NCI-H510A (cell line): ENCODE measurements around the gene MARCHF6.
"Not testable (repeated sequence)": the region's sequence is repeated elsewhere in the genome, so short reads cannot be mapped to it uniquely, and the experiment has no call there.

ENCODE experiments used
- DNase-seq: peaks from one replicate; lab custom pipeline; 2025; lab: John Stamatoyannopoulos, UW

Gene MARCHF6, protein sequence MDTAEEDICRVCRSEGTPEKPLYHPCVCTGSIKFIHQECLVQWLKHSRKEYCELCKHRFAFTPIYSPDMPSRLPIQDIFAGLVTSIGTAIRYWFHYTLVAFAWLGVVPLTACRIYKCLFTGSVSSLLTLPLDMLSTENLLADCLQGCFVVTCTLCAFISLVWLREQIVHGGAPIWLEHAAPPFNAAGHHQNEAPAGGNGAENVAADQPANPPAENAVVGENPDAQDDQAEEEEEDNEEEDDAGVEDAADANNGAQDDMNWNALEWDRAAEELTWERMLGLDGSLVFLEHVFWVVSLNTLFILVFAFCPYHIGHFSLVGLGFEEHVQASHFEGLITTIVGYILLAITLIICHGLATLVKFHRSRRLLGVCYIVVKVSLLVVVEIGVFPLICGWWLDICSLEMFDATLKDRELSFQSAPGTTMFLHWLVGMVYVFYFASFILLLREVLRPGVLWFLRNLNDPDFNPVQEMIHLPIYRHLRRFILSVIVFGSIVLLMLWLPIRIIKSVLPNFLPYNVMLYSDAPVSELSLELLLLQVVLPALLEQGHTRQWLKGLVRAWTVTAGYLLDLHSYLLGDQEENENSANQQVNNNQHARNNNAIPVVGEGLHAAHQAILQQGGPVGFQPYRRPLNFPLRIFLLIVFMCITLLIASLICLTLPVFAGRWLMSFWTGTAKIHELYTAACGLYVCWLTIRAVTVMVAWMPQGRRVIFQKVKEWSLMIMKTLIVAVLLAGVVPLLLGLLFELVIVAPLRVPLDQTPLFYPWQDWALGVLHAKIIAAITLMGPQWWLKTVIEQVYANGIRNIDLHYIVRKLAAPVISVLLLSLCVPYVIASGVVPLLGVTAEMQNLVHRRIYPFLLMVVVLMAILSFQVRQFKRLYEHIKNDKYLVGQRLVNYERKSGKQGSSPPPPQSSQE

DNA sequence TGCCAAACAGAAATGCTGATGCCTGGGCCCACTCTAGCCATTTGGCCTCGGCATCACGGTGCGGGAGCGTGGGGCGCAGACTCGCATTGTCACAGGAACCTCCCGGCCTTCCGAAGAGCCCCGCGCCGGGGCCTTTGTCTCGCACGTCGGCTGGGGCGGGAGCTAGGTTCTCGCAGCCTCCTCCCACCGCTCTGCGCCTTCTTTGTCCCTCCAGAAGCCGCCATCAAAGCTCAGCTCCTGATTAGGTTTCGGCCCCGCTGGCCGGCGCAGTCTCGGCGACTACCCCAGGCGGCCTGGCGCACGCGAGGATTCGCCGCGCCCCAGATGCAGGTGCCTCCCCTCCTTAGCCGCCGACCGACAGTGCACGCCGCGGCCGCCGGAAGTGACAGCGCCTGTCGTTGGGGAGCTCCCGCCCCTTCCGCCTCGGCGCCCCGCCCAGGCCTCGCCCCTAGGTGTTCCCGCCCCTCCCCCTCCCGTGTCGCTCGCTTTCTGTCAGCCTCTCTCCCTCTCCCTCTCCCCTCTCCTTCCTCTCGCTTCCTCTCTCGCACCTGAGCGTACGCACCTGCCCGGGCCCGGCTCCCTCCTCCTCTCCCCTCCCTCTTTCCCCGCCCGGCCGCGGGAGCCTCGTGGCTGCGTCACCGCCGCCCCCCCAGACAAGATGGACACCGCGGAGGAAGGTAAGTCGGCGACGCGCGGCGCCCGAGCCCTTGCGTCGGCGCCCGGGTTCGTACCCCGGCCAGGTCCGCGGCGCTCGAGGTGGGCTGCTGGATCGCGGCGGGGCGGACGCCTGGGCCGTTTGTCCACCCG, at the start of gene MARCHF6:
MARCHF6 (plus strand) TSS at position 455 of the 807 bp plus-strand sequence; CDS start at position 659, 204 bp downstream.
- DNase-seq, result peak; percentile 98

DNA sequence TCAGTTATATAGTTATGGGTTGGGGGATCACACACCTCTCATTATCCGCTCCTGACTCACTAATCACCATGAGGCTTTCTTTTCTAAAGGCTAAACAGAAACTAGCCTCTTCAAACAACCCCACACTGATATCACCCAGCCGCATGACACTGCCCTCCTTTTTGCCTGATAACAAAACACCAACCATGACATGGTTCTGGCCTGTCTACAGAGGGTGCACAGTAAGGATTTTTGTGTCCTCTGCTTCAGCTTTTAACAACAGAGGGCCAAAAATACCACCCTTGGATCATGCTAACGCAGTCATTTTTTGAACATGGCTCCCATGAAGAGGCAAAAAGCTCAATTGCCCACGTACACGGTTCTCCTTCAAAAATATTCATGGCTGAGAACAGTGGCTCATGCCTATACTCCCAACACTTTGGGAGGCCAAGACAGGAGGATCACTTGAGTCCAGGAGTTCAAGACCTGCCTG, 49.8 kb upstream of the MARCHF6 start:
- DNase-seq, result no peak

DNA sequence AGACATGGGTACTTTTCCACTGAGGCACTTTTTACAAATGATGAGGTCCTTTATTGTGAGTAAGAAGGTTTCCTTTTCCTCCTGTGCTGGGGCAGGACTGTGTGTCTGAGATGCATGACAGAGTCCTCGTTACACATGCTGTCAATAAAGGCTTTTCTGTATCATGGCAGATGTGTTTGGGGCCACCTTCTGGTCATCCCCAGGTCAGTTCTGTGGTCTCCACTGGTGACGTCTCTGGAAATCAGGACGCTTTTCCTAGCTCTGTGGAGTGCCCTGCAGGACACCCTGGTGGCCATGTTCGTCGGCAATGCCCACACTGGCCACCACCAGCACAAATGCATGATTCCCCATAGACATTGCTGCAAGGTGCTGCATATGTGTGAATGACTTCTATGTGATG, 48.6 kb upstream of the MARCHF6 start:
- DNase-seq, result no peak

DNA sequence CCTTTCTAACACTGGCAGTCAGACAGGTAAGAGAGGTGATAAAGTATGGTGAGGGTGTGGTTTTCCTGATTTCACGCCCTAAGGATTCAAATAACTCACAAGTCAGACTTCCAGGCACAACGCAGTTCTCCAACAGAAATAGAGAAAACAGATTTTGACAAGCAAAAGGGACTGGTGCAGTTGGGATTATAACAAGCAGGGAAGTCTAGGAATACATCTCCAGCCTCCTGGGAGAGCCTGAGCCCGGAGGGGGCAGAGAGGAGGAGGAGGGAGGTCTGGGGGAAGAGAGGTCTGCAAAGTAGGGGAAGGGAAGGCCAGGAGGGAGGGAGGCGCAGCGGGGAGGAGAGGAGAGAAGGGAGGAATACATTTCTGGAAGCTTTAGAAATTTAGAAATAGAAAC, 47.4 kb upstream of the MARCHF6 start:
- DNase-seq, result no peak

DNA sequence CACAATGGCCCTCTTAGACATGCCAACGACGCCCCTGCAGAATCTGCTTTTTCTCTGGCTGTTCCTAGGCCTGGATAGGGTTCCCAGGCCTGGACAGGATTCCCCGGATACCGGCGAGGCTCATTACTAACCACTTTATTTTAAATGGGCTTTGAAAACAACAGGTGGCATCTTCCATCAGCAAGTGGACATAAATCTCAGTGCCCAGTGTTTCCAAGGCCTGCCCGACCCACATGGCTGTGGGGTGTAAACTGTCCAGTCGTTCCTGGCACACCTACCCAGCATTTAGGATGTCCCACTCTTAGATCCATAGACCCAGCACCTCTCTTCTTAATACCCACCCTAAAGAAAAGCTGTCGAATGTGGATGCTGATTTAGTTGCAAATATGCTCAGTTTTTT, 46.7 kb upstream of the MARCHF6 start:
- no peak for DNase-seq

DNA sequence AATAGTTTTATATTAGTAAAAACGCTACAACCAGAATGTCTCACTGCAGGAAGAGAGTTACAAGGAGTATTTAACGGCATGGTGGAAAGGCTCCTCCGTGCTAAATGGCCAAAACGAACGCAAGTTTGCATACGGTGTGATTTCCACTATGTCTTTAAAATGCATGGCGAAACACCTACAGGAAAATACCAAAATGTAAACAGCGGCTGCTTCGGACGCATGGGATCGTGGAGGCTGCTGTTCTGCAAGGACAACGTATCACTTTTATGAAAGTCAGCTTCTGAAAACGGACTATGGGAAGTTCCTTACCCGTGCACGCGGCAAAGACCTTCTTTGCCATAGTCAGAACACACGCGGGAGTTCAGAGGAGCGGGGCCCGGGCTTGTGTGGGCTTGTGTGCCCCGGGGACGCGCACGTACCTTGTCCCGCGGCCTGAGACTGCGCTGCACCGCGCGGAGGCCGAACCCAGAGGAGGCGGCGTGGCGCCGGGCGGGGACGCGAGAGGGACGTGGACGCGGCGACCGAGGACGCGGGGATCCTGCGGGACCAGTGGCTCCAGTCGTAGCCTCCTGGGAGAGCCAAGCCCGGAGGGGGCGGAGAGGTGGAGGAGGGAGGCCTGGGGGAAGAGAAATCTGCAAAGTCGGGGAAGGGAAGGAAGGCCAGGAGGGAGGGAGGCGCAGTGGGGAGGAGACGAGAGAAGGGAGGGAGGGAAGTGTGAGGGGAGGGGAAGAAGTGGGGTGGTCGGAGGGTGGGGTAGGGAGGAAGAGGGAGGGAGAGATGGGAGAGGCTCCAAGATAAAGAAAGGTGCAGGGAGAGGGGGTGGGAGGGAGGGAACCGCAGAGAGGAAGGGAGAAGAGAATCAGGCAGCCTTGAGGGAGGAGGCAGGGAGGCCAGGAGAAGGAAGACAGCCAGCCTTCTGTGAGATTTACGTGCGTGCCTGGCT, 46.0 kb upstream of the MARCHF6 start, which contains the start of gene CMBL:
CMBL (minus strand) TSS at position 697 of the 943 bp plus-strand sequence. CDS start 17,140 bp downstream, outside the sequence.
- DNase-seq, result peak; percentile 81

DNA sequence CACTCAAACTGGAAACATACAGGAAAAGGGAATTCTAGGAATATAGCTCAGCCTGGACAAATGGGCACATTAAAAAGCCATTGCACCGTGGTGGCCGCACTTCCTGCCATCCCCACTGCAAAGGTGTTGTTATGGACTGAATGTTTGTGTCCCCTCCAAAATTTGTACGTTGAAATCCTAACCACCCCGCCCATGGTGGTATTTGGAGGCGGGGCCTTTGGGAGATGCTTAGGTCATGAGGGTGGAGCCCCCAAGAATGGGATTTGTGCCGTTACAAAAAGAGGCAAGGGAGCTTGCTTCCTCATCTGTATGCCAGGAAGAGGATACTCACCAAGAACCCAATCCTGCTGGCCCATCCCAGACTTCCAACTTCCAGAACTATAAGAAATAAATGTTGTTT, 44.7 kb upstream of the MARCHF6 start:
- DNase-seq, result no peak

DNA sequence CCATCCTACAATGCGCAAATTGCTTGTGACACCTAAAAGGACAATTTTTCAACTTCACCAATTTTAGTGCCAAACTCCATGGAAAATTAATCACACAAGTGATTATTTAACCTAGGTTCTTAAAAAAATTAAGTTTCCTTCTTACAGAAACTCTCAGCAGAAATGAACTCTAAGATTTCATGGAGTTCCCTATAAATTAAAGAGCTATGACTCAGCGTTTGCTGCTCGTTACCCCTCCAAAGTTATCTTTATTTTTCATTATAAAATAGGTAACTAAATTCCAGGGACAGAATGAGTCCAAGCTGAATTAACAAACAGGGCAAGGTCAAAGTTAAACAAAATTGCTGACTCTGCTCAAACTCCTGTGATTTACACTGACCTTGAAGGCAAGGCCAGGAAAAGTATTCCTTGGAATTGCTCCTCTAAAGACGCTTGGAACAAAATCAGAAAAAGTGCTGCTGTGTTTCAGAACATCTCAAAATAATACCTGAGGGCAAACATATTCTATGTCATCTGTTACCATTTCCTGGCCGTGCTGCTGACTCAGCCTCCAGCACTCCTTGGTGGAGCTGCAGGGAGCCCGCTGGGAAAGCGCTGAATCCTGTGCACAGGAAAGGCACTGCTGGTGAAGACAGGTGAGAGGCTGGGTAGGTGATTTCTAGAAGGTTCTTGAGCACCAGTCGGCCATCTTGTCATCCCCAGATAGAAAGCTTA, 43.3 kb upstream of the MARCHF6 start:
- DNase-seq, result no peak

DNA sequence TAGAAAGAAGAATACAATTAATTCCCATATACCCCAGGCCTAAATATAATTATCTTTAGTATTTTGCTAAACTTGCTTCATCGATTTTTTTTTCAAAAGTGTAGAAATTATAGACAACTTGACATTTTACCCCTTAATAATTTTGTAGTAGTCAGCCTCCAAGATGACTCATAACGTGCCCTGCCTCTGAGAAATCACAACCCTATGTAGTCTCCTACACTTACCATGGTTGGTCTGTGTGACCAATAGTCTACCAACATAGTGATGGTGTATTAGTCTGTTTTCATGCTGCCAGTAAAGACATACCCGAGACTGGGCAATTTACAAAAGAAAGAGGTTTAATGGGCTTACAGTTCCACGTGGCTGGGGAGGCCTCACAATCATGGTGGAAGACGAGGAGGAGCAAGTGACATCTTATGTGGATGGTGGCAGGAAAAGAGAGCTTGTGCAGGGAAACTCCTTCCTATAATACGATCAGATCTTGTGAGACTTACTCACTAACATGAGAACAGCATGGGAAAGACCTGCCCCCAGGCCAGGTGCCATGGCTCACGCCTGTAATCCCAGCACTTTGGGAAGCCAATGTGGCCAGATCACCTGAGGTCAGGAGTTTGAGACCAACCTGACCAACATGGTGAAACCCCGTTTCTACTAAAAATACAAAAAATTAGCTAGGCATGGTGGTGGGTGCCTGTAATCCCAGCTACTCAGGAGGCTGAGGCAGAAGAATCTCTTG, 42.5 kb upstream of the MARCHF6 start:
- not testable (repeated sequence) for DNase-seq

DNA sequence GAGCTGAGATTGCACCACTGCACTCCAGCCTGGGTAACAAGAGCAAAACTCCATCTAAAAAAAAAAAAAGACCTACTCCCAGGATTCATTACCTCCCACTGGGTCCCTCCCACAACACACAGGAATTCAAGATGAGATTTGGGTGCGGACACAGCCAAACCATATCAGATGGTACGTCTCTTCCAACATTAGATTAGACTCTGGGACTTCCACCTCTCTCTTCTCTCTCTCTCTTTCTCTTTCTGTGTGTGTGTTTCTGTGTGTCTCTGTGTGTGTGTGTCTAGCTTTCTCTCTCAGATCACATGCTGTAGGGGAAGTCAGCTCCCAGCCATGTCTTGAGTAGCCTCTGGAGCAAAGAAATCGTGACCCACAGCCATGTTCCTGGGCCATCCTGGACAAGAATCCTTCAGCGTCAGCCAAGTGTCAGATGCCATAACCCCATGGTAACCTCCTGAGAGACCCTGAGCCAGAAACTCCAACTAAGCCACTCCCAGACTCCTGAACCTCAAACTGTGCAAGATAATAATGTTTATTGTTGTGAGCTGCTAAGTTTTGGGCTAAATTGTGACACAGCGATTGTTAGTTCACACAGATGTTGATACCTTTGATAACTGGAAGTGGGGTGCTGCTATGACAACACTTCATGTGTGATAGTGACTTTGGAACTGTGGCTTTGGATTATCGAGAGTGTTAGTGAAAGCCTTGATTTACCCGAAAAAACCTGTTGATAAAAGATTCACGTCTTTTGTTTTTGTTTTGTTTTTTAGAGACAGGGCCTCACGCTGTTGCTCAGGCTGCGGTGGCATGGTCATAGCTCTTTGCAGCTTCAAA, 41.7 kb upstream of the MARCHF6 start:
- DNase-seq, result no peak

DNA sequence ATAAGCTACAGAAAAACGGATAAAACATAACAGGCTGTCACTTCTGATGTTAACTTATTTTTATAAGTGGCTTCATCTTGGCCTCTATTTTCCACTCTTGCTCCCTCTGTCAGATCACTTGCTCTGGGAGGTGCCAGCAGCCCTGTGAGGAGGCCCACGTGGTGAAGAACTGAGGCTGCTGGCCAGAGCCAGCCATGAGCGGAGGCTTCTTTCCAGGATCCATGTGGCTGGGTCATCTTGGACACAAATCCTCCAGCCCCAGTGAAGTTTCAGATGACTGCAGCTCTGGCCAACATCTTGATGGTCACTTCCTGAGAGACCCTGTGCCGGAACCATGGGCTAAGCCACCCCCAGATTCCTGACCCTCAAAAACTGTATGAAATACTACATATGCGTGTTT, 38.3 kb upstream of the MARCHF6 start:
- DNase-seq, result no peak

DNA sequence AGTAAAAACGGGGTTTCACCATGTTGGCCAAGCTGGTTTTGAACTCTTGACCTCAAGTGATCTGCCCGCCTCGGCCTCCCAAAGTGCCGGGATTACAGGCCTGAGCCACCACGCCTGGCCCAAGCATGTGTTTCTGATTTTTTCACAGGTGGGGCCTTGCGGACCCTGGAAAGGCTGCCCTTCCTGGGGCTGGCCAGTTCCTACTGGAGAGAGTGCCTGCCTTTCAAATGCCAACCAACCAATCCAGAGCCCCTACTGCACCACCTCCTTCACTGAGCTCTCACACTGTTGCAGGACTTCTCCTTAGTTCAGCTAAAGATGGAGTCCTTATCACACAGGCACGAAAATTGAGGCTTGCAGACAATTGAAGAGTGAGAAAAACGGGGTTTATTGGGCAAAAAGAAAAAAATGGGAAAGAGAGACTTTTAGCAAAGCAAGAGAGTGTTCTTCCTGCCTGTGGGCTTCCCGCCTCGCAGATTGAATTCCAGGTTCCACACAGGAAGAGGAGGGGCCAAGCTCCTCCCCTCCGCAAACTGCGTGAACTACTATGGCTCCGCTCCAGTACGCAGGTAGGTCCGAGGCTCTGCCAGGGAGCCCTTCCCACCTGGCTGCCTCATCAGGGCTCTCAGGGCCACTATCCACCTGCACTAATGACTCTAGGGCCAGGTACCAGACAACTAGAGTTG, 37.5 kb upstream of the MARCHF6 start:
- DNase-seq, result no peak

DNA sequence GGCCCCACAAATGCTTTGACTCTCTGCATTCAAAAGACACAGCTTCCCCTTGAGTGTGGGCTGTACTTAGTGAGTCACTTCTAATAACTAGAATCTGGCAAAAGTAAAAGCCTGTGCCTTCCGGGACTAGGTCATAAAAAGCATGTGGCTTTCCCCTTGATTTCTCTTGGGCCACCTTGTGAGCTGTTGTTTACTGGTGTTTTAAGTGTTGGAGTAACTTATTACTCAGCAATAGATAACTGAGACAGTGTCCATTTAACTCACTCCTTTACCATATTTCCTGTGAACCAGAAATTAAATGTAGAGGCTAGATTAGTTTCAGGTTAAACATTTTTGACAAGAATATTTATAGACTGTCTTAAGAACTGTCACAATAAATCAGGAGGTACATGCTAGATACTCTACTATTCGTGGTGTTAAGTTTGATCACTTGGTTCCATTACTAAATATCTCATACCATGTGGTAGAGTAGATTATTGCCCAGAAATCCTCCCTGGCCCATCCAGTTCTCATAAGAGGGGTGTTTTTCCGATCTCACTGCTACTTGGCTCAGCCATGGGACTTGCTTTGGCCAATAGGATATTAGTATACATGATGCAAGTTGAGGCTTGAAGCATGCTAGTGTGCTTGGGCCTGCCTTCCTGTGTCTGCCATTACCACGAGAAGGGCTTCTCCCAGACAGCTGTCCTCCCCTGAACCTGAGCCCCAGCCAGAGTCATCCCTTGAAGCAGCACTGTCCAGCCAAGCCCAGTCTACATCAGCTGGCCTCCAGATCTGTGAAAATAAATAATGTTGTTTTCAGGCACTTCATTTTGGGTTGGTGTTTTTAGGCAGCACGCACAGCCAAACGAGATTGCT, 35.4 kb upstream of the MARCHF6 start:
- no peak for DNase-seq

DNA sequence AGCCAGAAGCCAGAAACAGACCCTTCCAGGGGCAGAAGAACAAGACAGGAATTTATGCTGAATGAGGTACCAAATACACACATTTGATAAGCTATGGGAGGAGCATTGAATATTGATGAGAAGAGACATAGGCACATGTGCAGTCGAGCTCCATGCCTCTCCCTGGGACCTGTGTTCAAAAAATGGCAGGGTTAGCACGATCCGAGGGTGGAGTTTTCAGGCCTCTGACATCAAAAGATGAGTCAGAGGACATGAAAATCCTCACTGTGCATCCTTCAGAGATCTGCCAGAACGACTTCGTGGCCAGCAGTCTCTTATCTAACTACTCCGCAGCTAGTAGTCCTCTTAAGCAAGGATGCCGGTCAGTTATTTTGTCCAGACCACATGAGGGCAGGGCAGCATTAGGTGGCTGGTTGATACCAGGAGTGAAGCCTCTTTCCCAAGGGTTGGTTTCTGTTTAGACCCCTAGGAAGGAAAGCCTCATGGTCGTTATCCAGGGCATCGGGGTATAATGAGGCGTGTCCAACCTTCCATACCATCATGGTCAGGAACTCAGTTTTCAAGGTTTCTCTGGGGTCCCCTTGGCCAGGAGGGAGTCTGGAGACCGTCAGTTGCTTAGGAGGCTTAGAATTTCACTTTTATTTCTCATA, 34.2 kb upstream of the MARCHF6 start:
- DNase-seq, result no peak

DNA sequence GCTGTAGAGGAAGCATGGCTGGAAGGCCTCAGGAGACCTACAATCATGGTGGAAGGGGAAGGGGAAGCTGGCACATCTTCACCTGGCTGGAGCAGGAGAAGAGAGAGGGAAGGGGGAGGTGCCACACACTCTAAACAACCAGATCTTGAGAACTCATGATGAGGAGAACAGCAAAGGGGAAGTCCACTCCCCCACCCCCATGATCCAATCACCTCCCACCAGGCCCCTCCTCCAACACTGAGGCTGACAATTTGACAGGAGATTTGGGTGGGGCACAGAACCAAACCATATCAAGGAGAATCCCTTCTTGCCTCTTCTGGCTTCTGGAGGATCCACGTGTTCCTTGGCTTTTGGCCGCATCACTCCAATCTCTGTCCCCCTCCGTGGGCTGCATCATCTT, 32.7 kb upstream of the MARCHF6 start:
- DNase-seq, result no peak

DNA sequence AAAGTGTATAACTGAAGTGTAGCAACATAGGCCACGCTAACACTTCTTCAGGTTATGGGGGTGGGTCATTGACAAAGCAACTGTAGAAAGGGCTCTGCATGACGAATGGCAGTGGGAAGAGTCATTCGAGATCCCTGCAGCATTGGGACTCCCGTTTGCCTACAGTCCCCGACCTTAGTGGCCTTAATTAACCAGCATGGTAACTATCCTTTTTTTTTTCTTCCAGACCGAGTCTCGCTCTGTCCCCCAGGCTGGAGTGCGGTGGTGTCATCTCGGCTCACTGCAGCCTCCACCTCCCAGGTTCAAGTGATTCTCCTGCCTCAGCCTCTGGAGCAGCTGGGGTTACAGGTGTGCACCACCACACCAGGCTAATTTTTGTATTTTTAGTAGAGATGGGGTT, 31.6 kb upstream of the MARCHF6 start:
- no peak for DNase-seq
